B cell (primary cell): ENCODE data around the gene B4GALT4.

ENCODE experiments used
- CTCF ChIP-seq: fragments of 200-600 bp; IDR thresholded peaks from one replicate; pipeline ENCODE4 v1.8.0; 2022; ENCODE audit warnings: antibody characterized with exemption, mild to moderate bottlenecking
- EZH2 ChIP-seq: IDR thresholded peaks from 2 replicates; pipeline ENCODE4 v1.6.1; 2012; ENCODE audit warnings: borderline replicate concordance, low read depth, mild to moderate bottlenecking, moderate library complexity, low read length; ENCODE audit not compliant: insufficient read depth, poor library complexity, severe bottlenecking

- TF ChIP-seq CTCF (no peak), EZH2 (no peak)
Observed at GRCh38 chr3:119276680-119277079, 36.0 kb upstream of the B4GALT4 start.
